ENCODE data around the gene BTBD17.

GRCh38 chr17:74392848-74393247 is 31.2 kb upstream of the BTBD17 start:
- TF ChIP-seq POLR2A (IDR thresholded peaks at IDR 0.05; ENCODE audit: low read depth, low read length) (no peak), POLR2AphosphoS5 (IDR thresholded peaks at IDR 0.05; ENCODE audit: low read depth, low read length) (no peak), SPI1 (IDR thresholded peaks at IDR 0.05; ENCODE audit: low read depth, low read length) (no peak), TAF1 (IDR thresholded peaks at IDR 0.05; ENCODE audit: low read depth, low read length) (no peak)
